Mesendoderm (in vitro differentiated cells): ENCODE measurements around the gene RASGRP2.

Experiments used
- DNase-seq: peaks from one replicate; pipeline ENCODE4 v3.0.0; 2013
- H2AK5ac ChIP-seq: 2 replicates; pipeline ENCODE4 v1.6.1; 2013; ENCODE audit warnings: low read length, inconsistent platforms
- H2BK120ac ChIP-seq: 2 replicates; pipeline ENCODE4 v1.6.1; 2013; ENCODE audit warnings: low read depth, mild to moderate bottlenecking, low read length, moderate library complexity, mixed read lengths
- H2BK15ac ChIP-seq: replicated peaks from 2 replicates; pipeline ENCODE4 v1.6.1; 2013; ENCODE audit warnings: low read depth, mild to moderate bottlenecking, moderate library complexity
- H2BK5ac ChIP-seq: 2 replicates; pipeline ENCODE4 v1.6.1; 2013; ENCODE audit warnings: low read length, inconsistent platforms
- H3K18ac ChIP-seq: 2 replicates; pipeline ENCODE4 v1.6.1; 2013; ENCODE audit warnings: mild to moderate bottlenecking, low read length, mixed read lengths
- H3K23ac ChIP-seq: one replicate; pipeline ENCODE4 v1.6.1; 2013; ENCODE audit warnings: low read length
- H3K27ac ChIP-seq: 2 replicates; pipeline ENCODE4 v1.5.1; 2013; ENCODE audit warnings: low read depth, mild to moderate bottlenecking, inconsistent platforms, low read length, moderate library complexity
- H3K27me3 ChIP-seq: 2 replicates; pipeline ENCODE4 v1.6.1; 2013; ENCODE audit warnings: low read length, control low read depth, mild to moderate bottlenecking, inconsistent platforms; ENCODE audit not compliant: insufficient read depth, poor library complexity
- H3K36me3 ChIP-seq: 2 replicates; pipeline ENCODE4 v1.6.1; 2013; ENCODE audit warnings: low read length, inconsistent platforms; ENCODE audit not compliant: control insufficient read depth, insufficient read depth
- H3K4ac ChIP-seq: one replicate; pipeline ENCODE4 v1.6.1; 2013; ENCODE audit warnings: low read depth, mild to moderate bottlenecking, low read length, moderate library complexity
- H3K4me1 ChIP-seq: 2 replicates; pipeline ENCODE4 v1.6.1; 2013; ENCODE audit warnings: low read depth, low read length, inconsistent platforms; ENCODE audit not compliant: control insufficient read depth
- H3K4me2 ChIP-seq: 2 replicates; pipeline ENCODE4 v1.6.1; 2013; ENCODE audit warnings: low read length
- H3K4me3 ChIP-seq: 2 replicates; pipeline ENCODE4 v1.5.1; 2013; ENCODE audit warnings: mild to moderate bottlenecking, low read length
- H3K56ac ChIP-seq: one replicate; pipeline ENCODE4 v1.6.1; 2013; ENCODE audit warnings: low read length
- H3K79me1 ChIP-seq: 2 replicates; pipeline ENCODE4 v1.6.1; 2013; ENCODE audit warnings: low read length, inconsistent platforms
- H3K79me2 ChIP-seq: 2 replicates; pipeline ENCODE4 v1.6.1; 2013; ENCODE audit warnings: mild to moderate bottlenecking, low read length; ENCODE audit not compliant: control insufficient read depth, insufficient read depth
- H3K9ac ChIP-seq: 2 replicates; pipeline ENCODE4 v1.6.1; 2013; ENCODE audit warnings: low read length, inconsistent platforms
- H4K5ac ChIP-seq: one replicate; pipeline ENCODE4 v1.6.1; 2013; ENCODE audit warnings: low read length
- H4K8ac ChIP-seq: one replicate; pipeline ENCODE4 v1.6.1; 2013; ENCODE audit warnings: low read depth, mild to moderate bottlenecking, control low read depth, low read length, moderate library complexity
- WGBS: extraction: QIAGEN DNeasy Blood & Tissue Kit; methylation state at CpG from one replicate; pipeline ENCODE4 v1.1.7; 2013; ENCODE audit warnings: low lambda C conversion rate, missing lambda C conversion rate; ENCODE audit not compliant: insufficient coverage; ENCODE audit errors: extremely low coverage; 5-methylcytosine and 5-hydroxymethylcytosine counted together

Gene RASGRP2

GRCh38 chr11:64685536-64685935 is 58.4 kb downstream of the RASGRP2 start:
- Histone ChIP-seq H3K4me2 (no peak overlapping the region), H3K9ac (no peak overlapping the region), H4K8ac (no peak overlapping the region), H3K79me1 (no peaks in the 10 kb centered on the region), H3K56ac (no peak overlapping the region), H2BK120ac (no peak overlapping the region), H4K5ac (no peak overlapping the region), H3K18ac (no peak overlapping the region), H3K27ac (no peak overlapping the region), H2AK5ac (no peak overlapping the region), H3K27me3 (no peaks in the 10 kb centered on the region), H3K4me3 (no peak overlapping the region), H3K23ac (no peak overlapping the region), H2BK15ac (no peak overlapping the region), H3K79me2 (no peaks in the 10 kb centered on the region), H3K4me1 (no peaks in the 10 kb centered on the region), H3K36me3 (no peaks in the 10 kb centered on the region), H3K4ac (no peak overlapping the region), H2BK5ac (no peak overlapping the region)
- no CpG with 5 or more reads among the region's 18 CpGs for WGBS
- no peak for DNase-seq

- H2BK120ac ChIP-seq: no peak overlapping the region
- no peak overlapping the region for H3K4me2 ChIP-seq
- no peak overlapping the region for H3K4ac ChIP-seq
- no peaks in the 10 kb centered on the region for H3K36me3 ChIP-seq
- H3K79me1 ChIP-seq: no peaks in the 10 kb centered on the region
- H3K79me2 ChIP-seq: no peaks in the 10 kb centered on the region
- no peak overlapping the region for H3K18ac ChIP-seq
- no peak overlapping the region for H3K9ac ChIP-seq
- no peaks in the 10 kb centered on the region for H3K27me3 ChIP-seq
- H2BK15ac ChIP-seq: no peak overlapping the region
- no peak for DNase-seq
- no peak overlapping the region for H3K4me3 ChIP-seq
- H3K56ac ChIP-seq: no peak overlapping the region
- H3K4me1 ChIP-seq: no peaks in the 10 kb centered on the region
- H3K23ac ChIP-seq: no peak overlapping the region
- no peak overlapping the region for H3K27ac ChIP-seq
- H4K5ac ChIP-seq: no peak overlapping the region
- no peak overlapping the region for H2BK5ac ChIP-seq
- no CpG with 5 or more reads among the region's 8 CpGs for WGBS
- no peak overlapping the region for H2AK5ac ChIP-seq
- H4K8ac ChIP-seq: no peak overlapping the region
Observed at GRCh38 chr11:64684357-64684756, 59.6 kb downstream of the RASGRP2 start.

- Histone ChIP-seq H3K27me3 (no peaks in the 10 kb centered on the region), H2BK5ac (no peak overlapping the region), H3K27ac (no peak overlapping the region), H3K79me1 (no peaks in the 10 kb centered on the region), H3K79me2 (no peaks in the 10 kb centered on the region), H3K4ac (no peak overlapping the region), H3K56ac (no peak overlapping the region), H4K8ac (no peak overlapping the region), H2BK15ac (no peak overlapping the region), H3K9ac (no peak overlapping the region), H3K4me1 (no peaks in the 10 kb centered on the region), H3K36me3 (no peaks in the 10 kb centered on the region), H2BK120ac (no peak overlapping the region), H3K18ac (no peak overlapping the region), H3K23ac (no peak overlapping the region), H4K5ac (no peak overlapping the region), H3K4me3 (no peak overlapping the region), H2AK5ac (no peak overlapping the region), H3K4me2 (no peak overlapping the region)
- WGBS: no CpG with 5 or more reads among the region's 4 CpGs
- no peak for DNase-seq
Observed at GRCh38 chr11:64681171-64681570, 62.8 kb downstream of the RASGRP2 start.

- Histone ChIP-seq H3K79me1 (no peaks in the 10 kb centered on the region), H3K27me3 (no peaks in the 10 kb centered on the region), H3K4me3 (no peak overlapping the region), H4K5ac (no peak overlapping the region), H3K18ac (no peak overlapping the region), H3K79me2 (no peaks in the 10 kb centered on the region), H3K27ac (no peak overlapping the region), H2BK5ac (no peak overlapping the region), H2AK5ac (no peak overlapping the region), H3K36me3 (no peaks in the 10 kb centered on the region), H3K4me2 (no peak overlapping the region), H2BK15ac (no peak overlapping the region), H3K4me1 (no peaks in the 10 kb centered on the region), H4K8ac (no peak overlapping the region), H3K4ac (no peak overlapping the region), H2BK120ac (no peak overlapping the region), H3K9ac (no peak overlapping the region), H3K23ac (no peak overlapping the region), H3K56ac (no peak overlapping the region)
- no peak for DNase-seq
- WGBS: no CpG with 5 or more reads among the region's 2 CpGs
Observed at GRCh38 chr11:64679846-64680245, 64.1 kb downstream of the RASGRP2 start.

DNA sequence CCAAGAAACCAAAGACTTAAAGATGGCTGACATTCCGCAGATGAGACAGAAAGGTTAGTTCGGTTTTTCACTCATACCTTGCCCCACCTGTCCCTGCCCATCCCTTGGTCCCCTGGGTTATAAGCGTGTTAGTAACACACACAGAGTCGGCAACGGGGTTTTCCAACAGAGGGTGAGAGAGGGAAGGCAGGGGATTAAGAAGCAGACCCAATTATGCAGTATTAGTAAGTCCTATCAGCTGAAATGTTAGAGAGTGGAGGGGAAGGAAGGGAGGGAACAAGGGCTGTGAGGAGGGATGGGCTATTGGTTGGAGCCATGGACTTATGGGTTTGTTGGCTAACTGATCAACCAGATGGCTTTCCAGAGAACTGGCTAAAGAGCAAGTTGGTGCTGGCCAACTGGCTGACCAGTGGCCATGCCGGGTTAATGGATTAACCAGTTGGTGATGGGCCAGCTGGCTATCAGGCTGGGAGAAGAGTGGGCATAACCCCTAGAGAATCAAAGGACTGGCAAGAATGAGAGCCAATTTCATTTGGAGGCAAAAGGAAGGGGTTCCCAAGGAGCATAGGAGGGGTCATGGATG is 66.4 kb downstream of the RASGRP2 start:
- Histone ChIP-seq H2AK5ac (no peak overlapping the region), H3K27me3 (no peaks in the 10 kb centered on the region), H3K9ac (no peak overlapping the region), H3K4me2 (no peak overlapping the region), H3K27ac (no peak overlapping the region), H3K79me2 (no peaks in the 10 kb centered on the region), H2BK120ac (no peak overlapping the region), H3K4ac (no peak overlapping the region), H3K18ac (no peak overlapping the region), H3K4me3 (no peak overlapping the region), H4K8ac (no peak overlapping the region), H4K5ac (no peak overlapping the region), H3K56ac (no peak overlapping the region), H2BK15ac (no peak overlapping the region), H2BK5ac (no peak overlapping the region), H3K23ac (no peak overlapping the region), H3K79me1 (no peaks in the 10 kb centered on the region), H3K36me3 (no peaks in the 10 kb centered on the region), H3K4me1 (no peaks in the 10 kb centered on the region)
- no CpG with 5 or more reads among the region's 6 CpGs for WGBS
- no peak for DNase-seq
